ENCODE measurements around the gene ASPSCR1. TPM values are rescaled to one million over a fixed set of nuclear protein-coding genes. Genes with fewer than 3 reads are reported as not detected.

ASPSCR1 gene
- total and polyA plus RNA-seq, 2 of the 4 experiments (the other 2 are of a cell fraction), result 7.2 to 17.2 TPM

- intact Hi-C loops (cut with micrococcal nuclease), result loop anchor here (10.0 kb wide), 1 partner anchor 186 kb away; no protein-coding TSS in a partner anchor
- H2AK5ac ChIP-seq (ENCODE audit: low read depth, low read length), result peak overlapping the region; percentile 4; the same call in 1 of the 2 replicates
- DNase-seq (no peak), ATAC-seq (ENCODE audit: low read depth) (no peak)
- H3K56ac ChIP-seq (ENCODE audit: extremely low read depth, insufficient read depth, low read length), result no peak overlapping the region
- peak overlapping the region; percentile 86; the same call in 1 of the 2 replicates for H3K4me2 ChIP-seq (ENCODE audit: low read depth, low read length)
- peaks cover under 1% of the 10 kb centered on the region for H3K9me3 ChIP-seq (ENCODE audit: control insufficient read depth, insufficient read depth, low read length)
- POLR2A ChIA-PET (ENCODE audit: unreplicated experiment), result no interaction called here
- no peak overlapping the region for H3K27ac ChIP-seq (ENCODE audit: insufficient read depth, low read length)
- H2BK20ac ChIP-seq (ENCODE audit: low read depth, low read length), result peak overlapping the region; percentile 33; the same call in 1 of the 2 replicates
- H3K4me3 ChIP-seq (ENCODE audit: insufficient read depth, low read depth, low read length), result no peak overlapping the region
- H3K79me1 ChIP-seq (ENCODE audit: low read depth in 1 of 2, low read length in 2 of 2), result no peaks in the 10 kb centered on the region
- no peaks in the 10 kb centered on the region; the same call in 1 of the 2 replicates for H3K9me1 ChIP-seq (ENCODE audit: insufficient read depth, low read length)
- no peak overlapping the region for H3K14ac ChIP-seq (replicated peaks; ENCODE audit: low read depth, low read length)
- TF ChIP-seq SMC3 (IDR thresholded peaks at IDR 0.05; ENCODE audit: low read depth, low read length), result no peak
- no peak for TF ChIP-seq POLR2A (IDR thresholded peaks at IDR 0.05; ENCODE audit: low read depth, low read length)
- no peak for TF ChIP-seq NFE2L2 (IDR thresholded peaks at IDR 0.05; ENCODE audit: low read depth, low read length)
- TF ChIP-seq RAD21 (IDR thresholded peaks at IDR 0.05; ENCODE audit: low read length), result no peak
- TF ChIP-seq, protein P1, sequence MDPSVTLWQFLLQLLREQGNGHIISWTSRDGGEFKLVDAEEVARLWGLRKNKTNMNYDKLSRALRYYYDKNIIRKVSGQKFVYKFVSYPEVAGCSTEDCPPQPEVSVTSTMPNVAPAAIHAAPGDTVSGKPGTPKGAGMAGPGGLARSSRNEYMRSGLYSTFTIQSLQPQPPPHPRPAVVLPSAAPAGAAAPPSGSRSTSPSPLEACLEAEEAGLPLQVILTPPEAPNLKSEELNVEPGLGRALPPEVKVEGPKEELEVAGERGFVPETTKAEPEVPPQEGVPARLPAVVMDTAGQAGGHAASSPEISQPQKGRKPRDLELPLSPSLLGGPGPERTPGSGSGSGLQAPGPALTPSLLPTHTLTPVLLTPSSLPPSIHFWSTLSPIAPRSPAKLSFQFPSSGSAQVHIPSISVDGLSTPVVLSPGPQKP (IDR thresholded peaks at IDR 0.05; ENCODE audit: borderline replicate concordance, low read depth, low read length), result no peak
- no peak for TF ChIP-seq RCOR1 (IDR thresholded peaks at IDR 0.05; ENCODE audit: insufficient replicate concordance, low read length)
- TF ChIP-seq CEBPB (IDR thresholded peaks at IDR 0.05; ENCODE audit: low read depth, low read length), result no peak
- TF ChIP-seq CHD1 (IDR thresholded peaks at IDR 0.05; ENCODE audit: low read depth, low read length), result no peak
- TF ChIP-seq FOS (IDR thresholded peaks at IDR 0.05; ENCODE audit: low read depth, low read length), result no peak
- TF ChIP-seq, protein P2, sequence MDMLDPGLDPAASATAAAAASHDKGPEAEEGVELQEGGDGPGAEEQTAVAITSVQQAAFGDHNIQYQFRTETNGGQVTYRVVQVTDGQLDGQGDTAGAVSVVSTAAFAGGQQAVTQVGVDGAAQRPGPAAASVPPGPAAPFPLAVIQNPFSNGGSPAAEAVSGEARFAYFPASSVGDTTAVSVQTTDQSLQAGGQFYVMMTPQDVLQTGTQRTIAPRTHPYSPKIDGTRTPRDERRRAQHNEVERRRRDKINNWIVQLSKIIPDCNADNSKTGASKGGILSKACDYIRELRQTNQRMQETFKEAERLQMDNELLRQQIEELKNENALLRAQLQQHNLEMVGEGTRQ (IDR thresholded peaks at IDR 0.05; ENCODE audit: low read depth, low read length), result no peak
- TF ChIP-seq MAFK (IDR thresholded peaks at IDR 0.05; ENCODE audit: low read depth, low read length), result no peak
- TF ChIP-seq MXI1 (IDR thresholded peaks at IDR 0.05; ENCODE audit: borderline replicate concordance, low read depth, low read length), result no peak
- H4K8ac ChIP-seq (ENCODE audit: low read depth in 2 of 2, low read length in 2 of 2), result peak overlapping the region in 1 of 2 experiments; percentile 72; a peak in 1 of 4 replicates
- H3K4ac ChIP-seq (ENCODE audit: low read depth, low read length), result peak overlapping the region; percentile 42
- no peak overlapping the region for H4K91ac ChIP-seq (ENCODE audit: insufficient read depth, low read depth, low read length)
- H3K27me3 ChIP-seq (ENCODE audit: control insufficient read depth, insufficient read depth, low read length), result peaks cover 4% of the 10 kb centered on the region
- dilution Hi-C loops (cut with HindIII; ENCODE audit: low sequenced_read_pairs, unreplicated experiment), result no loop called here
- CTCF ChIA-PET, result interaction anchor here (1.6 kb wide), 1 partner anchor 9 kb away, joined by 7 read pairs; no protein-coding TSS in a partner anchor
- peak overlapping the region; percentile 90; the same call in 1 of the 2 replicates for H4K5ac ChIP-seq (ENCODE audit: low read depth, low read length)
- no peak overlapping the region for H3K23ac ChIP-seq (ENCODE audit: low read depth, low read length)
- BruUV-seq (replicated peaks), result no TSS peak
- H4K20me1 ChIP-seq (ENCODE audit: insufficient read depth, low read length), result no peaks in the 10 kb centered on the region
- H2AFZ ChIP-seq (replicated peaks; ENCODE audit: low read length, poor library complexity), result peak overlapping the region; percentile 82
- in situ Hi-C loops (cut with MboI; ENCODE audit: low sequenced_read_pairs), result loop anchor here (5.0 kb wide), 1 partner anchor 49 kb away; no protein-coding TSS in a partner anchor
- H3K9ac ChIP-seq (ENCODE audit: low read depth, low read length), result no peak overlapping the region
- no peak overlapping the region for H2AK9ac ChIP-seq (replicated peaks; ENCODE audit: low read depth, low read length, poor library complexity)
- H2BK120ac ChIP-seq (ENCODE audit: low read depth, low read length), result no peak overlapping the region
- 92% methylated on average over 2 of the region's 7 CpGs; no CpG with 5 or more reads in 1 of the 2 experiments for WGBS, 2 experiments (ENCODE audit: extremely low coverage in 2 of 2, insufficient read length in 1 of 2)
- peak overlapping the region; percentile 90; the same call in 1 of the 2 replicates for H3K18ac ChIP-seq (ENCODE audit: low read depth, low read length)
- H2BK5ac ChIP-seq (ENCODE audit: low read depth, low read length, poor library complexity, severe bottlenecking), result no peak overlapping the region
- H3K36me3 ChIP-seq (ENCODE audit: control insufficient read depth, insufficient read depth, low read length), result no peaks in the 10 kb centered on the region
- H3K4me1 ChIP-seq (ENCODE audit: control insufficient read depth, insufficient read depth, low read length), result peaks cover 9% of the 10 kb centered on the region; the same call in 1 of the 2 replicates
- H2BK15ac ChIP-seq (ENCODE audit: low read depth, low read length), result no peak overlapping the region; the same call in 2 of the 3 replicates
Observed at GRCh38 chr17:81968396-81968745, 9.1 kb upstream of the ASPSCR1 start.
